SH-SY5Y (cell line): Measurements from ENCODE around the gene B3GNT7.

Experiments
- GATA2 ChIP-seq: IDR thresholded peaks from 2 replicates; pipeline ENCODE4 v1.6.1; 2011; ENCODE audit warnings: mild to moderate bottlenecking, low read depth, low read length
- GATA3 ChIP-seq: IDR thresholded peaks from 2 replicates; pipeline ENCODE4 v1.6.1; 2011; ENCODE audit warnings: low read depth, mild to moderate bottlenecking, low read length, moderate library complexity

- TF ChIP-seq GATA2, result no peak
- TF ChIP-seq GATA3, result no peak
Observed at GRCh38 chr2:231399046-231399852, 3.7 kb downstream of the B3GNT7 start.
